ENCODE data around the gene KAT5. TPM values are rescaled to one million over a fixed set of nuclear protein-coding genes. Genes with fewer than 3 reads are reported as not detected.
"Not testable (repeated sequence)": the region's sequence is repeated elsewhere in the genome, so short reads cannot be mapped to it uniquely, and the experiment has no call there.

KAT5 gene
- total RNA-seq, 4 donors from 2014 or later = 68.9 to 96.0 (median 85.7) TPM

DNA sequence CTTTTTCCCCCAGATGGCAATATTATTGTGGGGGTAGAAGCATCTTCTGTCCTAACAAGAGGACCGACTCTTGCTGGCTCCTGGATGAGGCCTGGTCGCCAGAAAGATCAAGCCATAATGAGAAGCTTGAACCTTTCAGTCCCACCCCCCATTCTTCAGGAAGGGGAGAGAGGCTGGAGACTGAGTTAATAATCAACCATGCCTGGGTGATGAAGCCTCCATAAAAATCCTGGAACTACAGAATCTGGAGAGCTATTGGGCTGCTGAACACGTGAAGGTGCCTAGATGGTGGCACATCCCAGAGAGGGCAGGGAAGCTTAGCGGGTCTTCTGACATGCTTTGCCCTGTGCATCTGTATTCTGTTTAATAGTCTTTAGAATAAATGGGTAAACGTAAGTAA is 52.4 kb downstream of the KAT5 start:
- no peak overlapping the region for H3K4me3 ChIP-seq (ENCODE audit: low read depth, poor library complexity, severe bottlenecking)
- no peak for DNase-seq (ENCODE audit: low spot score in 2 of 2)
- TF ChIP-seq, protein P1, sequence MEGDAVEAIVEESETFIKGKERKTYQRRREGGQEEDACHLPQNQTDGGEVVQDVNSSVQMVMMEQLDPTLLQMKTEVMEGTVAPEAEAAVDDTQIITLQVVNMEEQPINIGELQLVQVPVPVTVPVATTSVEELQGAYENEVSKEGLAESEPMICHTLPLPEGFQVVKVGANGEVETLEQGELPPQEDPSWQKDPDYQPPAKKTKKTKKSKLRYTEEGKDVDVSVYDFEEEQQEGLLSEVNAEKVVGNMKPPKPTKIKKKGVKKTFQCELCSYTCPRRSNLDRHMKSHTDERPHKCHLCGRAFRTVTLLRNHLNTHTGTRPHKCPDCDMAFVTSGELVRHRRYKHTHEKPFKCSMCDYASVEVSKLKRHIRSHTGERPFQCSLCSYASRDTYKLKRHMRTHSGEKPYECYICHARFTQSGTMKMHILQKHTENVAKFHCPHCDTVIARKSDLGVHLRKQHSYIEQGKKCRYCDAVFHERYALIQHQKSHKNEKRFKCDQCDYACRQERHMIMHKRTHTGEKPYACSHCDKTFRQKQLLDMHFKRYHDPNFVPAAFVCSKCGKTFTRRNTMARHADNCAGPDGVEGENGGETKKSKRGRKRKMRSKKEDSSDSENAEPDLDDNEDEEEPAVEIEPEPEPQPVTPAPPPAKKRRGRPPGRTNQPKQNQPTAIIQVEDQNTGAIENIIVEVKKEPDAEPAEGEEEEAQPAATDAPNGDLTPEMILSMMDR (IDR thresholded peaks at IDR 0.05) = no peak
- TF ChIP-seq POLR2A (IDR thresholded peaks at IDR 0.05) = no peak
- WGBS, 2 donors = 86 to 87% methylated on average over 5 of the region's 5 CpGs
- intact Hi-C loops (cut with DNase I; ENCODE audit: low total_unique reads) = no loop called here

DNA sequence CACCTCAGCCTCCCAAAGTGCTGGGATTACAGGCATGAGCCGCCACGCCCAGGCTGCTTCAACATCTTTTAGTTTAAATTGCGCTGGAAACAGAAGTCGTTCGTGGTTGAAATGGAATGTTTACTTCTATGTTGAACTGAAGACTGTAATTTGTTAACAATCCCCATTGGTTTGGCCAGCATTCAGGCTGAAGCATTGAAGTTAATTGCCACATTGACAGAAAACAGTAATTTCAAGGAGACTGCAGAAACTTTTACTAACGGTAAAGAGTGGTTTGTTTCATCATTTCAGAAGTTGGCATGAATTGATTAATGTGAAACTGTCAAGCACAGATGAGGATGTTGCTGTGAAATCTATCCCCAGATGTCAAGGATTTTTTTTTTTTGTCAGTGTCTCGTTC is 54.5 kb downstream of the KAT5 start:
- intact Hi-C loops (cut with DNase I; ENCODE audit: low total_unique reads) = no loop called here
- TF ChIP-seq, protein P1 (IDR thresholded peaks at IDR 0.05) = no peak
- no peak for TF ChIP-seq POLR2A (IDR thresholded peaks at IDR 0.05)
- DNase-seq (ENCODE audit: low spot score in 2 of 2) = peak in 1 of 2 donors; percentile 15
- WGBS, 2 donors = 32 to 37% methylated on average over 7 of the region's 7 CpGs
- no peak overlapping the region for H3K4me3 ChIP-seq (ENCODE audit: low read depth, poor library complexity, severe bottlenecking)

DNA sequence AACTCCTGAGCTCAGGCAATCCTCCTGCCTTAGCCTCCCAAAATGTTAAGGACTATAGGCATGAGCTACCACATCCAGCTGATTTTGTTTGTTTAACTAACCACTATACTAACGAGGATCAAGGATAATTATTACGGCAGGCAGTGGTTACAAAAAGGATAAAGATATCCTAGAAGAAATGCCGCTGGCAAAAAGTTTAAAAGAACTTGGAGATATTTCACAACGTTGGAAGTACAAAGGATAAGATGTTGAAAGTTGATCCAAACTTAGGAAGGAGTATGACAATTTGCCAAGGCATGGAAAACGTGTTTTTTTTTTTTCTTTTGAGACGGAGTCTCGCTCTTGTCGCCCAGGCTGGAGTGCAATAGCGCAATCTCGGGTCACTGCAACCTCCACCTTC is 55.4 kb downstream of the KAT5 start:
- intact Hi-C loops (cut with DNase I; ENCODE audit: low total_unique reads) = no loop called here

DNA sequence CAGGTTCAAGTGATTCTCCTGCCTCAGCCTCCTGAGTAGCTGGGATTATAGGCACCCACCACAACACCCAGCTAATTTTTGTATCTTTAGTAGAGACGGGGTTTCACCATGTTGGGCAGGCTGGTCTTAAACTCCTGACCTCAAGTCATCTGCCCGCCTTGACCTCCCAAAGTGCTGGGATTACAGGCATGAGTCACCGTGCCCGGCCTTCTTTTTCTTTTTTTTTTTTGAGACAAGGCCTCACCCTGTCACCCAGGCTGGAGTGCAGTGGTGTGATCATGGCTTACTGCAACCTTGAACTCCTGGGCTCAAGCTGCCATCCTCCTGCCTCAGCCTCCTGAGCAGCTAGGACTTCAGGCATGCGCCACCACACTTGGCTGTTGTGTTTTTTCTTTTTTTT is 55.8 kb downstream of the KAT5 start:
- WGBS, 2 donors = 64 to 67% methylated on average over 5 of the region's 5 CpGs
- intact Hi-C loops (cut with DNase I; ENCODE audit: low total_unique reads); H3K4me3 ChIP-seq (ENCODE audit: low read depth, poor library complexity, severe bottlenecking): not testable (repeated sequence)
- DNase-seq (ENCODE audit: low spot score in 2 of 2) = peak in 1 of 2 donors; percentile 37

More for the DNA sequence above, 55.4 kb downstream of the KAT5 start:
- WGBS, 2 donors = 48 to 50% methylated on average over 10 of the region's 10 CpGs
- no peak overlapping the region for H3K4me3 ChIP-seq (ENCODE audit: low read depth, poor library complexity, severe bottlenecking)
- no peak for DNase-seq (ENCODE audit: low spot score in 2 of 2)
- TF ChIP-seq POLR2A (IDR thresholded peaks at IDR 0.05) = no peak
- TF ChIP-seq, protein P1 (IDR thresholded peaks at IDR 0.05) = no peak

Other genes with a start within 250 kb of the KAT5 start
- over 10,000 TPM in 1 of 4 donors, 1,000 to 10,000 TPM in 3; 5,806 to 14,299 (median 7,416) TPM for gene MALAT1, start 213.2 kb upstream of the KAT5 start, total RNA-seq
- 100 to 1,000 TPM in 1 of 4 donors, 10 to 100 TPM in 3; 73.1 to 103 (median 89.5) TPM for gene SCYL1, start 187.2 kb upstream of the KAT5 start, total RNA-seq
- gene LTBP3, start 153.9 kb upstream of the KAT5 start, total RNA-seq = 100 to 1,000 TPM in 2 of 4 donors, 10 to 100 TPM in 2; 71.9 to 113 (median 100) TPM
- gene ZNRD2, start 141.8 kb upstream of the KAT5 start, total RNA-seq = 10 to 100 TPM; 41.9 to 62.9 (median 50.6) TPM
- 10 to 100 TPM; 57.8 to 73.3 (median 61.2) TPM for gene FAM89B, start 139.7 kb upstream of the KAT5 start, total RNA-seq
- gene EHBP1L1, start 136.2 kb upstream of the KAT5 start, total RNA-seq = 10 to 100 TPM; 40.5 to 71.0 (median 57.3) TPM
- gene KCNK7, start 116.5 kb upstream of the KAT5 start, total RNA-seq = 100 to 1,000 TPM; 168 to 197 (median 184) TPM
- 10 to 100 TPM; 31.6 to 40.0 (median 39.1) TPM for gene MAP3K11, start 98.0 kb upstream of the KAT5 start, total RNA-seq
- gene PCNX3, start 96.5 kb upstream of the KAT5 start, total RNA-seq = 10 to 100 TPM; 24.1 to 44.1 (median 34.4) TPM
- gene SIPA1, start 74.2 kb upstream of the KAT5 start, total RNA-seq = 10 to 100 TPM; 25.3 to 34.4 (median 28.6) TPM
- 10 to 100 TPM; 61.9 to 73.5 (median 67.5) TPM for gene RELA, start 49.3 kb upstream of the KAT5 start, total RNA-seq
- 10 to 100 TPM; 29.7 to 73.7 (median 57.4) TPM for gene RNASEH2C, start 8.5 kb downstream of the KAT5 start, total RNA-seq
- 10 to 100 TPM; 32.2 to 44.3 (median 39.7) TPM for gene AP5B1, start 68.7 kb downstream of the KAT5 start, total RNA-seq
- 100 to 1,000 TPM in 2 of 4 donors, 10 to 100 TPM in 2; 74.8 to 159 (median 105) TPM for gene OVOL1, start 74.8 kb downstream of the KAT5 start, total RNA-seq
- under 1 TPM; 0.21 to 0.99 (median 0.67) TPM for gene SNX32, start 121.7 kb downstream of the KAT5 start, total RNA-seq
- 100 to 1,000 TPM; 417 to 706 (median 504) TPM for gene CFL1, start 145.9 kb downstream of the KAT5 start, total RNA-seq
- gene MUS81, start 148.2 kb downstream of the KAT5 start, total RNA-seq = 10 to 100 TPM; 29.3 to 38.1 (median 37.1) TPM
- 10 to 100 TPM; 12.0 to 29.8 (median 16.3) TPM for gene EFEMP2, start 160.5 kb downstream of the KAT5 start, total RNA-seq
- under 1 TPM in 3 of 4 donors, not detected in 1; 0.29 to 0.55 (median 0.29) TPM for gene CTSW, start 167.6 kb downstream of the KAT5 start, total RNA-seq
- gene FIBP, start 176.2 kb downstream of the KAT5 start, total RNA-seq = 100 to 1,000 TPM in 2 of 4 donors, 10 to 100 TPM in 2; 69.4 to 103 (median 86.2) TPM
- gene CCDC85B, start 178.4 kb downstream of the KAT5 start, total RNA-seq = 10 to 100 TPM; 44.9 to 61.0 (median 53.1) TPM
- 1 to 10 TPM; 2.4 to 7.5 (median 5.3) TPM for gene FOSL1, start 188.1 kb downstream of the KAT5 start, total RNA-seq
- gene C11orf68, start 206.8 kb downstream of the KAT5 start, total RNA-seq = 10 to 100 TPM; 21.2 to 32.8 (median 26.5) TPM
- 100 to 1,000 TPM in 2 of 4 donors, 10 to 100 TPM in 2; 81.5 to 152 (median 107) TPM for gene DRAP1, start 207.2 kb downstream of the KAT5 start, total RNA-seq
- not detected for gene TSGA10IP, start 233.2 kb downstream of the KAT5 start, total RNA-seq
- 10 to 100 TPM; 35.0 to 73.5 (median 55.4) TPM for gene SART1, start 249.5 kb downstream of the KAT5 start, total RNA-seq